ENCODE data around the gene RRAS2.
"Not testable (repeated sequence)": the region's sequence is repeated elsewhere in the genome, so short reads cannot be mapped to it uniquely, and the experiment has no call there.

RRAS2 gene

DNA sequence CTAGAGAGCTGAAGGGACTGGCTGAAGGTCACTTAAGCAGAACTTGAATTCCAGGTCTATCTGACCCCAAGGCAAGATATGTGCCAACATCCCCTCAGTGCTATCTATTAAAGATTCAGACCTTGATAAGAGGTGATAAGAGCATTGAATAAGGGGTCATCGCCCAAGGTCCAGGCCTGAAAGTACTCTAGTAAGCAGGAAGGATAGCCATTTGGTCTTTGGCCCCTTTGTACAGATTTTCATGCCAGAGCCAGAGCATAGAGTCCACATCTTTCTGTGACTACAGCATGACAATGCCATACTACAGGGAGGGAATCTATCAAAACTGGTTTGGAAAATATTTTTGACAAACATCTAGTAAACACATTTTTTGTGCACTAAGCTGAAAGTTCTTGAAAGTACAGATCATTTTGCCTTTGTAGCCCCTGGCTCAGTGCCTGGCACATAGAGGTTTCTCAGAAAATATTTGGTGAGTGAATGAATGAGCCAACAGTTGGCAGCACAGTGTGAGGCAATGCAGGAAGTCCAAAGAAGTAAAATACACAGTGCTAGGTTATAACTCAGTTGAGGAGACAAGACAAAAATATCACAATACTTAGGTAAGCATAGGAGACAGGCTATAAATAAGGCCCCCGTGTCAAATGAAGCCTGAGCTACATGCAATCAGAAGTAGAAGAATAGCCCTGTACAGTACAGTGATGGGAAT lies 15.1 kb upstream of the RRAS2 start:
- FAIRE-seq (no peak), DNase-seq (ENCODE audit: insufficient read length, low spot score) (no peak)

DNA sequence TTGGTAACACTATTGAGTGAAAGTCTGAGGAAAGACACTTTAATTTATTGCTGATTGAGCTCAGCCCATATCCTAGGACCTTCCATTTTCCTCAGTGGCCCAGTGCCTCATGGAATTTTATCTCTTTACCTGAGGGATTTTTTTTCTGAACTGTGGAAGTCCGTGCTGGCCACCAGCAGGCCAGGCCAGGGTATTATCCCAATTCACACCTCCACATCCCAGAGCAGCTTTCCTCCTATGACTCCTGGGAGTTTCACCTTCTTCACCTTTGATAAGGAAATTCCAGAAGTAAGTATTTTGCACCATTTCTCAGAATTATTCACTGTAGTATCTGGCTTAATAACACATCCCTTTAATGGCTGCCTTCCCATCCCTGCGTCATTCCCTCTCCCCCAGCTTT lies 13.0 kb upstream of the RRAS2 start:
- DNase-seq (ENCODE audit: insufficient read length, low spot score) (no peak), FAIRE-seq (no peak)

DNA sequence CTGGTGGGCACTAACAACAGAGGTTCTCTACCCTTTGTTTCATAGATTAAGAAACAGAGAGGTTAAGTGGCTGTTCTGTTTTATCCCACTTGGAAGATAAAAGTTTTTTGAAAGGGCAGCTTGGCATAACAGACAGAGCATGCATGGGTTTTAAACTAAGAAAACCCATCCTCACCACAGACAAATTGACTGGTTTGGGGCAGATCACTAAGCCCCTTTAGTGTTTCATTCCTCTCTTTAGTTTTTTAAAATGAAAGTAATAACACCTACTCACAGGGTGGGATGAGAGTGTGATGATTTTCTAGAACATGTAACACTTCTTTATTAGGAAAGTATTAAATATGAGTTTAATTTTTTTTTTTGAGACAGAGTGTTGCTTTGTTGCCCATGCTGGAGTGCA lies 12.3 kb upstream of the RRAS2 start:
- DNase-seq (ENCODE audit: insufficient read length, low spot score) (no peak), FAIRE-seq (peak; percentile 4)

DNA sequence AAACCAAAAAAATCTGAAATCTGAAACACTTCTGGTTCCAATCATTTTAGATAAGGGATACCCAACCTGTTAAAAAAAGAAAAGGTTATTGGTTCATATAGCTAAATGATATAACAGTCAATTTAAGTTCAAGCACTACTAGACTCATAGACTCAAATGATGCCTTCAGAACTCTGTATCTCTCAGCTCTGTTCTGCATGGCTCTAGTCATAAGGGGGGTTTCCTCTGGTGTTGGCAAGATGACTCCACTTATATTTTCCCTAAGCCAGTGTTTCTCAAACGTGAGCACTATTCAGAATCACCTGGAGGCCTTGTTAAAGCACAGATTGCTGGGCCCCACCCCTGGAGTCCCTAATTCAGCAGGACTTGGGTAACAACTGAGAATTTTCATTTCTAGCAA lies 11.5 kb upstream of the RRAS2 start:
- no peak for DNase-seq (ENCODE audit: insufficient read length, low spot score)

DNA sequence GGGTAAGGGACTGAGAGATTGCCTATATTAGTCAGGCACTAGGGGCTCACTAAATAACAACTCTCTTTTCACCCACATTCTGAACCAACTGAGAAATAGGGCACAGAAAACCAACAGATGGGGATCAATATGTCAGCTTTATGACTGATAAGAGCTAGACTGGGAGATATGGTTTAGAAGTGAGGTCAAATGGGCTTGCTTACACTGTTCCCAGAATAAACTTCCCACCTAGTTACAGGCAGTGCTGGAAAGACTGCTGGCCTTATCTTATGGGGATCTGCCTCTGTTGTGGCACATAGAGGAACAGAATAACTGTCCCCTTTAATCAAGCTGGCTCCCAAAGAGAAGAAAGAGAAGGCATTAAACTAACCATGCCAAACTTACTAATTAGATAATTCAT lies 10.6 kb upstream of the RRAS2 start:
- no peak for DNase-seq (ENCODE audit: insufficient read length, low spot score)
- FAIRE-seq = no peak

More for the DNA sequence above, 11.5 kb upstream of the RRAS2 start:
- FAIRE-seq = no peak

DNA sequence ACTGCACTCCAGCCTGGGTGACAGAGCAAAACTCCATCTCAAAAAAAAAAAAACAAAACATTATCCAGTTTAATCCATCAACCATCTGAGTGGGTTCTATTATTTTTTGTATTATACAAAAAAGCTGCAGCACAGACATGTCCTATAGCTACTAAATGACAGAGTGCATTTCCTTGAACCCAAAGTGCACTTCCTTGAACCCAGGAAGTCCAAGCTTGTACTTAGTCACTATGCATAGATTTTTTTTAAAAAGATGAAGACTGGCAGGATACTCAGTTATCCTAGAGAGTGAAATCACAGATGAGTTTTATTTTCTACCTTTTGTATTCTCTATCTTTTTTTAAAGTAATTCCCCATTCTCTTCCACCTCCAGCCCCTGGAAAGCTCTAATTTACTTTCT lies 8.0 kb upstream of the RRAS2 start:
- no peak for FAIRE-seq
- no peak for DNase-seq (ENCODE audit: insufficient read length, low spot score)

DNA sequence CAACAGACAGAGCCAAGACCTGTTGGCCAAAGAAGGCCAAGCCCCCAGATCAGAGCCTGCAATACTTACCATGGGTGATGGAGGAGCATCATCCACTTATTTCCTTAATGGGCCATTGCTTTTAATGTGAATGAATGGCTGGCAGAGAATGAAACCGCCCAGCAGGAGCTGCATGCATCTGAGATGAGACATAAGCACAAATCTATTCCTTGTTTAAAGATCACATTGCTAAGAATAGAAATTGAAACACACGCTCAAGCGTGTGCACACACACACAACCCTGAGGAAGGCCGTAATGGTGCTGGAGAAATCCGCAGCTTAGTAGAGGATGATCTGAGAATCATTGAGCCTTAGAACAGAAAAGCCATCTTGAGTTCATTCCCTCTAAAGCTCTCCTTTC lies 5.3 kb upstream of the RRAS2 start:
- DNase-seq (ENCODE audit: insufficient read length, low spot score) (no peak), FAIRE-seq (no peak)

DNA sequence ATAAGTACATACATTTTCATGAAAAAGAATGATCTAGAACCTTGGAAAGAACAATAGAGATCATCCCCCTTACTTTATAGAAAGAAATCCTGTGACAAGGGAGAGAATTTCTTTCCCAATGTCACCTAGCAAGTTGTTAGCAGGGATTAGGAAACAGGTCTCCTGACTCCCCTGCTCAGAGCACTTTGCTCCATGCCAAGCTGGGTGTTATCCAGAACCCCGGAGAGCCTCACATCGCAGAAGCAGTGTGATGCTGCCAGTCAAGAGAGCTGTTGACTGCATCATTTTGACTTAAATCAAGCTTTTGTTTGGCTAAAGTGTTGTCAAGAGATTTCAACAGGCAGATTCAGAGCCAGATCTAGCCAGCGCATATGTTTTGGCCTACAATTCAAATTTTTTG lies 3.6 kb upstream of the RRAS2 start:
- FAIRE-seq (no peak), DNase-seq (ENCODE audit: insufficient read length, low spot score) (no peak)

GRCh38 chr11:14361951-14362350 lies 3.0 kb upstream of the RRAS2 start:
- no peak for FAIRE-seq
- DNase-seq (ENCODE audit: insufficient read length, low spot score) = no peak

DNA sequence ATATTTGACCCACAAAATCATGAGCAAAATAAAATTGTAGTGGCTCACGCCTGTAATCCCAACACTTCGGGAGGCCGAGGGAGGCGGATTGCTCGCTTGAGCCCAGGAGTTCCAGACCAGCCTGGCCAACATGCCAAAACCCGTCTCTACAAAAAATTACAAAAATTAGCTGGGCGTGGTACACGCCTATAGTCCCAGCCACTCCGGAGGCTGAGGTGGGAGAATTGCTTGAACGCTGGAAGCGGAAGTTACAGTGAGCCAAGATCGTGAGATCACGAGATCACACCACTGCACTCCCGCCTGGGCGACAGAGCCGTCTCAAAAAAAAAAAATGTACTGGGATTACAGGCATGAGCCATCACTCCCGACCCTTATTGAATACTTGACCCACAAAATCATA lies 2.0 kb upstream of the RRAS2 start:
- FAIRE-seq (no peak), DNase-seq (ENCODE audit: insufficient read length, low spot score) (no peak)

- DNase-seq (ENCODE audit: insufficient read length, low spot score) = no peak
- no peak for FAIRE-seq
Observed at GRCh38 chr11:14359501-14360031, 583 bp upstream of the RRAS2 start.

GRCh38 chr11:14357881-14358728 lies 878 bp downstream of the RRAS2 start:
- peak; percentile 68 for FAIRE-seq
- no peak for DNase-seq (ENCODE audit: insufficient read length, low spot score)

GRCh38 chr11:14356342-14356741 lies 2.6 kb downstream of the RRAS2 start:
- no peak for FAIRE-seq
- DNase-seq (ENCODE audit: insufficient read length, low spot score) = no peak

GRCh38 chr11:14354604-14355003 lies 4.4 kb downstream of the RRAS2 start:
- FAIRE-seq; DNase-seq (ENCODE audit: insufficient read length, low spot score): not testable (repeated sequence)

GRCh38 chr11:14350716-14351238 lies 8.2 kb downstream of the RRAS2 start:
- FAIRE-seq = no peak
- DNase-seq (ENCODE audit: insufficient read length, low spot score) = no peak

- no peak for DNase-seq (ENCODE audit: insufficient read length, low spot score)
- FAIRE-seq = no peak
Observed at GRCh38 chr11:14350215-14350614, 8.8 kb downstream of the RRAS2 start.

GRCh38 chr11:14347991-14348390 lies 11.0 kb downstream of the RRAS2 start:
- no peak for DNase-seq (ENCODE audit: insufficient read length, low spot score)
- no peak for FAIRE-seq

DNA sequence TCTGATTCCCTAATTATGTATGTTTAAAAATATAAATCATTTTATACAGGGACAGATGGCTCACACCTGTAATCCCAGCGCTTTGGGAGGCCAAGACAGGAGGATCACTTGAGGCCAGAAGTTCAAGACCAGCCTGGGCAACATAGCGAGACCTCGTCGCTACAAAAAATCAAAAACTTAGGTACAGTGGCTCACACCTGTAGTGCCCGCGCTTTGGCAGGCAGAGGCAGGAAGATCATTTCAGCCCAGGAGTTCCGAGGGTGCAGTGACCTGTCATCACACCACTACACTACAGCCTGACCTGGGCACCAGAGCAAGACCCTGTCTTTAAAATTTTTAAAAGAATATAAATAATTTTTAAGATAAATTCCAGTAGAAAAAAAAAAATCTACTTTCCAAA lies 11.5 kb downstream of the RRAS2 start:
- no peak for FAIRE-seq
- no peak for DNase-seq (ENCODE audit: insufficient read length, low spot score)

DNA sequence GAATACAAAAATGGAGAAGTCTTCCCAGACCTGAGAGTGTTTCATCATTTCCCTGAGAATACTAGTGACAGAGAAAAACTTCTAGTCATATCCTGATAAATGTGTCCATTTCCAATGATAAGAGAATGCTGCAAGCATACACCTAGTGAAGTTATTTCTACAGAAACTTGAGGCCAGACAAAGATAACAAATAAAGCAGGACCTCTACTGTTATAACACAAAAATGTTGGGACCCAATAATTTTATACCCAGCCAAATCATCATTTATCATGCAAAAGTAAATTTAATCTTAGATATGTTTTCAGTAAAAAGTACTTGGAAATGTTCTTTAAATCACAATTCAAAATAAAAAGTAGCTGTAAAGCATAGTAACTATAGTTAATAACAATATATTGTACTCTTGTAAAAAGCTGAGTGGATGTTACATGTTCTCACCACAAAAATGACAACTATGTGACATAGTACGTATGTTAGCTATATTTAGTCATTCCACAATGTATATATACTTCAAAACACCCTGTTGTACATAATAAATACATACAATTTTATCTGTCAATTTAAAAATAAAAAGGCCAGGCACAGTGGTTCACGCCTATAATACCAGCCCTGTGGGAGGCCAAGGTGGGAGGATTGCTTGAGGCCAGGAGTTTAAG lies 12.6 kb downstream of the RRAS2 start:
- FAIRE-seq = peak; percentile 11

DNA sequence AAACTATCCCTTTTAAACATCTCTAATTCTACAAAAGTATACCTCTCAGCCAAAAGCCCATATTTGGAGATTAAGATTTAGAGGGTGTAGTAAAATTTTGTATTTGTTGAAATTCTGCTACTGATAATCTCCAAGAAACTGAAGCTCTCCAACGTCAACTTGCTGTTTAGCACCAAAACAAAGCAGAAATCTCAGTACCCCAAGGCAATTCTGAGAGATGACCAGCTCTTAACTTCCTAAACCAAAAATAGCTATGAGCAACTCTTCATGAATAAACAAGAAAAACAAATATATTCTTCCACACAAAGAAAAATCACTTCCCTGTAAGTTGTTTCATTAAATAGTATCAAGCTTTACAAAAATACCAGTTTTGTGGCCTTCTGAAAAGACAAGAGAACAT lies 13.3 kb downstream of the RRAS2 start:
- DNase-seq (ENCODE audit: insufficient read length, low spot score) (no peak), FAIRE-seq (no peak)

More for the DNA sequence above, 12.6 kb downstream of the RRAS2 start:
- DNase-seq (ENCODE audit: insufficient read length, low spot score) = no peak

- FAIRE-seq; DNase-seq (ENCODE audit: insufficient read length, low spot score): not testable (repeated sequence)
Observed at GRCh38 chr11:14345016-14345415, 14.0 kb downstream of the RRAS2 start.
